ENCODE measurements around the gene CENPB.
A peak's percentile ranks its signal among the peaks of the same experiment; 100 is the strongest.

CENPB gene

GRCh38 chr20:3823881-3824280 lies 37.3 kb upstream of the CENPB start:
- Histone ChIP-seq H3K9me3 (ENCODE audit: control extremely low read depth in 1 of 5, control insufficient read depth in 4 of 5, insufficient read depth in 2 of 5, low read depth in 1 of 5, low read length in 4 of 5) (no peaks in the 10 kb centered on the region), H3K4me3 (ENCODE audit: control insufficient read depth in 1 of 7, extremely low read depth in 1 of 7, insufficient read depth in 4 of 7, low read depth in 2 of 7, low read length in 6 of 7) (no peak overlapping the region), H3K36me3 (ENCODE audit: control insufficient read depth in 4 of 4, insufficient read depth in 4 of 4, low read length in 3 of 4) (peaks cover 4 to 43% (median 29%) of the 10 kb centered on the region in 4 experiments), H3K4me1 (ENCODE audit: control extremely low read depth in 1 of 4, control insufficient read depth in 4 of 4, insufficient read depth in 4 of 4, low read length in 3 of 4) (peaks cover 3 to 16% (median 13%) of the 10 kb centered on the region in 4 experiments), H3K27me3 (replicated peaks in 2 of 5; ENCODE audit: control insufficient read depth in 4 of 5, insufficient read depth in 5 of 5, low read length in 4 of 5) (no peaks in the 10 kb centered on the region), H3K27ac (ENCODE audit: insufficient read depth in 1 of 2, low read depth in 1 of 2, low read length in 2 of 2, poor library complexity in 1 of 2, severe bottlenecking in 2 of 2) (no peak overlapping the region)
- 98% methylated on average over 16 of the region's 20 CpGs for WGBS (ENCODE audit: insufficient coverage)
- POLR2A ChIA-PET = no interaction called here
- DNase-seq = no peak
- CTCF ChIA-PET = interaction anchor here (1.5 to 12.9 kb wide), 5 partner anchors 10 to 55 kb away, joined by 5 to 127 read pairs (median 9); partner anchors contain the start of gene CENPB

- Histone ChIP-seq H3K27ac (ENCODE audit: insufficient read depth in 1 of 2, low read depth in 1 of 2, low read length in 2 of 2, poor library complexity in 1 of 2, severe bottlenecking in 2 of 2) (peak overlapping the region in 1 of 2 experiments; percentile 9), H3K4me3 (ENCODE audit: control insufficient read depth in 1 of 7, extremely low read depth in 1 of 7, insufficient read depth in 4 of 7, low read depth in 2 of 7, low read length in 6 of 7) (no peak overlapping the region), H3K4me1 (ENCODE audit: control extremely low read depth in 1 of 4, control insufficient read depth in 4 of 4, insufficient read depth in 4 of 4, low read length in 3 of 4) (peaks cover 3 to 21% (median 15%) of the 10 kb centered on the region in 4 experiments), H3K9me3 (ENCODE audit: control extremely low read depth in 1 of 5, control insufficient read depth in 4 of 5, insufficient read depth in 2 of 5, low read depth in 1 of 5, low read length in 4 of 5) (no peaks in the 10 kb centered on the region), H3K36me3 (ENCODE audit: control insufficient read depth in 4 of 4, insufficient read depth in 4 of 4, low read length in 3 of 4) (peaks cover 4 to 41% (median 27%) of the 10 kb centered on the region in 4 experiments), H3K27me3 (replicated peaks in 2 of 5; ENCODE audit: control insufficient read depth in 4 of 5, insufficient read depth in 5 of 5, low read length in 4 of 5) (no peaks in the 10 kb centered on the region)
- DNase-seq = no peak
- ChIA-PET CTCF (interaction anchor here (0.9 to 12.9 kb wide), 4 partner anchors 21 to 112 kb away, joined by 3 to 127 read pairs (median 8); partner anchors contain the start of gene CENPB), POLR2A (no interaction called here)
- 94% methylated on average over 11 of the region's 14 CpGs for WGBS (ENCODE audit: insufficient coverage)
Observed at GRCh38 chr20:3821996-3822395, 35.5 kb upstream of the CENPB start.

- POLR2A ChIA-PET = interaction anchor here (0.6 to 1.3 kb wide), 3 partner anchors 15 to 34 kb away, joined by 4 to 7 read pairs (median 6); partner anchors contain the start of gene CENPB
- H3K4me1 ChIP-seq (ENCODE audit: control extremely low read depth in 1 of 4, control insufficient read depth in 4 of 4, insufficient read depth in 4 of 4, low read length in 3 of 4) = peaks cover 3 to 22% (median 15%) of the 10 kb centered on the region in 4 experiments
- 81% methylated on average over 10 of the region's 20 CpGs for WGBS (ENCODE audit: insufficient coverage)
- peak overlapping the region; percentile 96 to 99 for H3K27ac ChIP-seq (ENCODE audit: insufficient read depth in 1 of 2, low read depth in 1 of 2, low read length in 2 of 2, poor library complexity in 1 of 2, severe bottlenecking in 2 of 2)
- no peaks in the 10 kb centered on the region for H3K27me3 ChIP-seq (replicated peaks in 2 of 5; ENCODE audit: control insufficient read depth in 4 of 5, insufficient read depth in 5 of 5, low read length in 4 of 5)
- no peaks in the 10 kb centered on the region for H3K9me3 ChIP-seq (ENCODE audit: control extremely low read depth in 1 of 5, control insufficient read depth in 4 of 5, insufficient read depth in 2 of 5, low read depth in 1 of 5, low read length in 4 of 5)
- CTCF ChIA-PET = interaction anchor here (0.6 to 12.9 kb wide), 23 partner anchors 9 to 191 kb away, joined by 3 to 127 read pairs (median 4); partner anchors contain the start of genes ADISSP, CDC25B, CENPB and SPEF1
- H3K4me3 ChIP-seq (ENCODE audit: control insufficient read depth in 1 of 7, extremely low read depth in 1 of 7, insufficient read depth in 4 of 7, low read depth in 2 of 7, low read length in 6 of 7) = peak overlapping the region; percentile 88 to 96 (median 92)
- H3K36me3 ChIP-seq (ENCODE audit: control insufficient read depth in 4 of 4, insufficient read depth in 4 of 4, low read length in 3 of 4) = peaks cover 2 to 36% (median 21%) of the 10 kb centered on the region in 4 experiments
- no peak for DNase-seq
Observed at GRCh38 chr20:3820901-3821727, 34.6 kb upstream of the CENPB start.

- WGBS (ENCODE audit: insufficient coverage) = under 1% methylated on average over 78 of the region's 96 CpGs
- DNase-seq = peak; percentile 94 to 95 (median 95)
- POLR2A ChIA-PET = interaction anchor here (0.9 to 1.3 kb wide), 3 partner anchors 22 to 35 kb away, joined by 3 to 7 read pairs (median 6); partner anchors contain the start of gene CENPB
- peaks cover 2 to 28% (median 16%) of the 10 kb centered on the region in 4 experiments for H3K36me3 ChIP-seq (ENCODE audit: control insufficient read depth in 4 of 4, insufficient read depth in 4 of 4, low read length in 3 of 4)
- H3K4me3 ChIP-seq (ENCODE audit: control insufficient read depth in 1 of 7, extremely low read depth in 1 of 7, insufficient read depth in 4 of 7, low read depth in 2 of 7, low read length in 6 of 7) = peak within 1 kb of the TSS; percentile 88 to 96 (median 92)
- no peaks in the 10 kb centered on the region for H3K9me3 ChIP-seq (ENCODE audit: control extremely low read depth in 1 of 5, control insufficient read depth in 4 of 5, insufficient read depth in 2 of 5, low read depth in 1 of 5, low read length in 4 of 5)
- H3K27ac ChIP-seq (ENCODE audit: insufficient read depth in 1 of 2, low read depth in 1 of 2, low read length in 2 of 2, poor library complexity in 1 of 2, severe bottlenecking in 2 of 2) = peak within 1 kb of the TSS; percentile 96 to 99
- peaks cover 3 to 28% (median 18%) of the 10 kb centered on the region in 4 experiments for H3K4me1 ChIP-seq (ENCODE audit: control extremely low read depth in 1 of 4, control insufficient read depth in 4 of 4, insufficient read depth in 4 of 4, low read length in 3 of 4)
- CTCF ChIA-PET = interaction anchor here (0.6 to 12.9 kb wide), 20 partner anchors 8 to 192 kb away, joined by 3 to 127 read pairs (median 4); partner anchors contain the start of genes ADISSP, CDC25B, CENPB and SPEF1
- no peaks in the 10 kb centered on the region for H3K27me3 ChIP-seq (replicated peaks in 2 of 5; ENCODE audit: control insufficient read depth in 4 of 5, insufficient read depth in 5 of 5, low read length in 4 of 5)
Observed at GRCh38 chr20:3820048-3820900, 33.7 kb upstream of the CENPB start, which contains the start of gene AP5S1. AP5S1 (plus strand) TSS chr20:3820547; CDS start chr20:3822118, 1,571 bp downstream.

- WGBS (ENCODE audit: insufficient coverage) = 72% methylated on average over 19 of the region's 20 CpGs
- H3K27ac ChIP-seq (ENCODE audit: insufficient read depth in 1 of 2, low read depth in 1 of 2, low read length in 2 of 2, poor library complexity in 1 of 2, severe bottlenecking in 2 of 2) = peak overlapping the region; percentile 96 to 99
- peaks cover 3 to 28% (median 18%) of the 10 kb centered on the region in 4 experiments for H3K4me1 ChIP-seq (ENCODE audit: control extremely low read depth in 1 of 4, control insufficient read depth in 4 of 4, insufficient read depth in 4 of 4, low read length in 3 of 4)
- peak overlapping the region; percentile 88 to 96 (median 92) for H3K4me3 ChIP-seq (ENCODE audit: control insufficient read depth in 1 of 7, extremely low read depth in 1 of 7, insufficient read depth in 4 of 7, low read depth in 2 of 7, low read length in 6 of 7)
- ChIA-PET CTCF (interaction anchor here (0.8 to 12.9 kb wide), 18 partner anchors 7 to 61 kb away, joined by 3 to 127 read pairs (median 4); partner anchors contain the start of genes ADISSP, CENPB and SPEF1), POLR2A (interaction anchor here (0.9 to 1.3 kb wide), 2 partner anchors 32 to 36 kb away, joined by 3 to 7 read pairs; partner anchors contain the start of gene CENPB)
- H3K27me3 ChIP-seq (replicated peaks in 2 of 5; ENCODE audit: control insufficient read depth in 4 of 5, insufficient read depth in 5 of 5, low read length in 4 of 5) = no peaks in the 10 kb centered on the region
- peak in 2 of 3 donors; percentile 31 to 56 for DNase-seq
- peaks cover 2 to 24% (median 13%) of the 10 kb centered on the region in 4 experiments for H3K36me3 ChIP-seq (ENCODE audit: control insufficient read depth in 4 of 4, insufficient read depth in 4 of 4, low read length in 3 of 4)
- H3K9me3 ChIP-seq (ENCODE audit: control extremely low read depth in 1 of 5, control insufficient read depth in 4 of 5, insufficient read depth in 2 of 5, low read depth in 1 of 5, low read length in 4 of 5) = no peaks in the 10 kb centered on the region
Observed at GRCh38 chr20:3819411-3820047, 33.0 kb upstream of the CENPB start.

Measured in common myeloid progenitor, CD34-positive (primary cell).